Thoracic aorta (tissue), 2 donors: Measurements from ENCODE around the gene ZFYVE28. TPM values are rescaled to one million over a fixed set of nuclear protein-coding genes. Genes with fewer than 3 reads are reported as not detected.
A peak's percentile ranks its signal among the peaks of the same experiment; 100 is the strongest.

Source experiments
- ATAC-seq: fragments of 150-250 bp; one replicate; pipeline ENCODE4 v1.8.0; 2017; ENCODE audit warnings: low read depth; ENCODE audit not compliant: insufficient number of reproducible peaks, low FRiP score
- DNase-seq: peaks from one replicate; pipeline ENCODE4 v3.0.0-alpha.2; 2020; ENCODE audit warnings: low spot score
- H3K27ac ChIP-seq, 2 donors: fragments of 200-600 bp; sonication (generic); 1 replicate in 1 of 2; 2 replicates in 1 of 2; pipeline ENCODE4 v1.5.1; 2016; ENCODE audit warnings: mild to moderate bottlenecking in 2 of 2, moderate library complexity in 2 of 2
- H3K27me3 ChIP-seq: fragments of 200-600 bp; sonication (generic); replicated peaks from 2 replicates; pipeline ENCODE4 v1.6.0; 2016; ENCODE audit warnings: mild to moderate bottlenecking; ENCODE audit not compliant: insufficient read depth
- H3K36me3 ChIP-seq: fragments of 200-600 bp; sonication (generic); one replicate; pipeline ENCODE4 v1.5.1; 2016
- H3K4me1 ChIP-seq, 2 donors: fragments of 200-600 bp; sonication (generic); 1 replicate in 1 of 2; 2 replicates in 1 of 2; pipeline versions ENCODE4 v1.5.1 to v1.6.0; 2016; ENCODE audit warnings: low read depth in 2 of 2, mild to moderate bottlenecking in 1 of 2; ENCODE audit not compliant: control insufficient read depth in 1 of 2
- H3K4me3 ChIP-seq: fragments of 200-600 bp; sonication (generic); 2 replicates; pipeline ENCODE4 v1.5.1; 2016; ENCODE audit warnings: mild to moderate bottlenecking
- H3K9me3 ChIP-seq: fragments of 200-600 bp; sonication (generic); 2 replicates; pipeline ENCODE4 v1.5.1; 2016
- total RNA-seq, 2 donors: library from RNA; depleted of rRNA; stranded (reverse); fragments of >200 nt; gene quantifications; one replicate each; pipeline versions ENCODE4 v1.1.0 to v1.2.3, GENCODE V29; 2016
- TF ChIP-seq, protein P1 (sequence below): fragments of 200-600 bp; sonication (generic); IDR thresholded peaks from one replicate; pipeline ENCODE4 v1.5.1; 2019; ENCODE audit warnings: antibody characterized with exemption

Gene ZFYVE28
- total RNA-seq, 2 donors from 2014 or later: 11.5 to 20.2 TPM

DNA sequence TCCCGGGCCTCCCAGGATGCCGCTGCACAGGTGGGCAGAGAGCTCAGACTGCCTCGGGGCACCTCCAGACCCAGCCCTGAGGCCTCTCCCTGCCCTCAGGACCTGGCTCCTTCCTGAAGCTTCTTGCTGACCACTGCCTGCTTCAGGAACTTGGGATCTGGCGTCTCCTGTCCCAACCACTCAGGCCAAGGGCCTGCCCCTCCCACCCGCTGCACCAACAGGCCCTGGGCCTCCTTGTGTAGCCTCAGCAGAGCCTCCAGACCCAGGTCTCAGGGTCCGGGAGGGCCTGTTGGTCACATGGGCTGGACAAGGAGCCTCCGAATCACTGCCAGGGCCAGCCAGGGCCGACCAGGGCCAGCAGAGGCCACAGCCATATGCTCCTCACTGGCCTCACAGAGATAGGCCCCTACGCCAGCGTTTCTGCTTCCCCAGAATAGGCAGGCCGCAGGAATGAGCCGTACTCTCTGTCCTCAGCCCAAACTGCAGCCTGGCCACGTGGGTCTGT lies 159.4 kb downstream of the ZFYVE28 start:
- Histone ChIP-seq H3K4me1 (peaks cover 43 to 74% of the 10 kb centered on the region in 2 donors), H3K27ac (peak overlapping the region; percentile 91 to 93)

DNA sequence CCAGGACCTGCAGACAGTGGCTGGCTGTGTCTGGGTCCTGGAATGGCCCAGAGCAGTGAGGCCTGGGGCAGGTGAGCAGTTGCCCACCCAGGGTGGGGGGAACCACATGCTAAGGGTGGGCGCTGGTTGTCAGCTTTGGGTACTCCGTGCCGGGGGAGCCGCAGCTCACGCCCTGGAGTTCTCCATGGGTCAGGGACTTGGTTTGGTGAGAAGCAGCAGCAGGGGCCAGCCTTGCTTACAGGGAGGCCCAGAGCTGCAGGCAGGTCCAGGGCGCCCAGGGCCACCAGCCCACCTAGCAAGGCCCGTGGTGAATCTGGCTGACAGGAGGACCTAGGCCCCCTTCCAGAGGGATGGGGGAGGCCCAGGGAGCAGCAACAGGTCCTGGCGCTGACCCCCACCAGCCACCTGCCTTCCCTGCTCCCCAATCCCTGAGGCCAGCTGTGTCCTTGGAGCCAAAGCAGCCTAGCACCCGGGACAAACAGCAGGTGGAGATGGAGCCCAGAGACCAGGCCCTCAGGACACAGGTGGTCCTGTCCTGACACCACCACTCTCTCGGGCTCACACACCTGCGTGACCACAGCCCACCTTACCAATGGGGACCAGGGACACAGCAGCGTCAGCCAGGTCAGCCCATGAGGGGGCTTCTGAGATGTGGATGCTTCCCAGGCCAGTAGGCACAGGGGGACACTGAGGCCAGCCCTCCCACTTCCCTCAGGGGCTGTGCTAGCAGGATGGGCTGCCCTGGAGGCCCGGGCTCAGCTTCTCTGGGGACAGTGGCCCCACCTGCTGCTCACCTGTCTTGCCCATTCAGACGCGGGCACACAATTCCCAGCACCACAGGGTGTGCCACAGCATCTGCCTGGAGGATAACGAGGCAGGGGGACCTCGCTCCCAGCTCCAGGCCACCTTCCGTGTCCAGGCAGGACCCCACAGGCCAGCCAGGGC lies 160.1 kb downstream of the ZFYVE28 start:
- Histone ChIP-seq H3K4me3 (peak overlapping the region; percentile 56), H3K36me3 (peaks cover 15% of the 10 kb centered on the region), H3K4me1 (peaks cover 43 to 79% of the 10 kb centered on the region in 2 donors), H3K9me3 (no peaks in the 10 kb centered on the region), H3K27ac (peak overlapping the region; percentile 91 to 93), H3K27me3 (no peaks in the 10 kb centered on the region)
- no peak for ATAC-seq
- TF ChIP-seq, protein P1, sequence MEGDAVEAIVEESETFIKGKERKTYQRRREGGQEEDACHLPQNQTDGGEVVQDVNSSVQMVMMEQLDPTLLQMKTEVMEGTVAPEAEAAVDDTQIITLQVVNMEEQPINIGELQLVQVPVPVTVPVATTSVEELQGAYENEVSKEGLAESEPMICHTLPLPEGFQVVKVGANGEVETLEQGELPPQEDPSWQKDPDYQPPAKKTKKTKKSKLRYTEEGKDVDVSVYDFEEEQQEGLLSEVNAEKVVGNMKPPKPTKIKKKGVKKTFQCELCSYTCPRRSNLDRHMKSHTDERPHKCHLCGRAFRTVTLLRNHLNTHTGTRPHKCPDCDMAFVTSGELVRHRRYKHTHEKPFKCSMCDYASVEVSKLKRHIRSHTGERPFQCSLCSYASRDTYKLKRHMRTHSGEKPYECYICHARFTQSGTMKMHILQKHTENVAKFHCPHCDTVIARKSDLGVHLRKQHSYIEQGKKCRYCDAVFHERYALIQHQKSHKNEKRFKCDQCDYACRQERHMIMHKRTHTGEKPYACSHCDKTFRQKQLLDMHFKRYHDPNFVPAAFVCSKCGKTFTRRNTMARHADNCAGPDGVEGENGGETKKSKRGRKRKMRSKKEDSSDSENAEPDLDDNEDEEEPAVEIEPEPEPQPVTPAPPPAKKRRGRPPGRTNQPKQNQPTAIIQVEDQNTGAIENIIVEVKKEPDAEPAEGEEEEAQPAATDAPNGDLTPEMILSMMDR: no peak
- peak; percentile 1 for DNase-seq

More for the DNA sequence above, 159.4 kb downstream of the ZFYVE28 start:
- peak; percentile 1 for DNase-seq
- Histone ChIP-seq H3K4me3 (peak overlapping the region; percentile 98), H3K36me3 (peaks cover 7% of the 10 kb centered on the region), H3K9me3 (no peaks in the 10 kb centered on the region), H3K27me3 (no peaks in the 10 kb centered on the region)
- TF ChIP-seq, protein P1: no peak
- ATAC-seq: no peak

DNA sequence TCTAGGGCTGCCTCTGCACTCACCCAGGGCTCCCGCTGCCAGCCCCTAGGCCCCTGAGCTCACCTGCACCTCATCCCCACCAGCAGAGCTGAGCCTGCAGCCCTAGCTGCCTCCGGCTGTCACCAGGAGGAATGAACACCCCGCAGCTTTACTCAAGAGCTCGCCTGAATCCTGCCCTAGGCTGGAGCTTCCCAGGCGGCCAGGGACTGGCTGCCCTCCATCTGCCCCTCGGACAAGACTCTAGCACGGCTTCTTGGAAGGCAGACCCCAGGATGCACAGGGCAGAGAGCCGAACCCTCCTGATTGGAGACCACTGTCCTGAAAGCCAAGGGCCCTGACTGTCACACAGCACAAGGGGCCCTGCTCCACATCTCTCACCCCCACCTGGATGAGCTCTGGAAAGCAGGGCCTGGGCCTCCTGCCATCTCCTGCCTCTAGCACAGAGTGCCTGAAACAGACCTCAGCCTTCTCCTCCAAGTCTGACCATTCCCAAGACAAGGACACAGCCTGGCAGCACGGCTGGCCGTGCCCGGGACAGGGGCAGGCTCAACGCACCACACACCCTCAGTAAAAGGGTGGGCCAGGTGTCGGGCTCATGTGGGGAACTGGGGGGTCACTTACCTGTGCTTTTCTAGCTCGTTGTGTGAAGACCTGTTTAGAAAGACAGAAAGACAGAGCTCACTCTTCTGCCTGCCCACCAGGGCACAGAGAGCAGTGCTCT lies 160.9 kb downstream of the ZFYVE28 start:
- Histone ChIP-seq H3K36me3 (peaks cover 19% of the 10 kb centered on the region), H3K9me3 (no peaks in the 10 kb centered on the region), H3K27ac (peak overlapping the region; percentile 91 to 93), H3K4me1 (peaks cover 43 to 77% of the 10 kb centered on the region in 2 donors), H3K27me3 (no peaks in the 10 kb centered on the region), H3K4me3 (peak overlapping the region; percentile 56)
- peak; percentile 1 for DNase-seq
- TF ChIP-seq, protein P1: no peak
- ATAC-seq: no peak

DNA sequence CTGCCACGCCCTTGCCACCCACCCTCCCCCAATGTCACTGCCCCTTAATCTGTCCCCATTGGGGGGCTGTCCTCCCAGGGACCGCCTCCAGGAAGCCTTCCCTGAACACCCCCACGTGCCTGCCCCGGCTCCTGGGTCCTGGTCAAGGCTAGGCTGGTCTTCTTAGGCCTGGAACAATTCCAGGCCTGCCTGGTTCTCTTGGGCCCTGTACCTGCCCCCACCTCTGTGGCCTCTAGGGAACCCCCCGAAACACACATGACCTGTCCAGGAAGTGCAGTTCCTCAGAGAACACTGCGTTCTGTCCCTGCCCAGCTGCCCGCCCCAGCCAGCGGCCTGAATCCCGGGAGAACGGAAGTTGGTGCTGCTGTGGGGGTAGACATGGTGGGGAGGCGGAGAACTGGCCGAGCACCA lies 161.7 kb downstream of the ZFYVE28 start:
- TF ChIP-seq, protein P1: no peak
- Histone ChIP-seq H3K27ac (peak overlapping the region; percentile 91 to 93), H3K4me1 (peaks cover 43 to 77% of the 10 kb centered on the region in 2 donors), H3K9me3 (no peaks in the 10 kb centered on the region), H3K36me3 (peaks cover 25% of the 10 kb centered on the region), H3K27me3 (no peaks in the 10 kb centered on the region), H3K4me3 (peak overlapping the region; percentile 56)
- DNase-seq (peak; percentile 37), ATAC-seq (peak; percentile 8)
